HT1080 (cell line): Measurements from ENCODE around the gene BMP2K. TPM values are rescaled to one million over a fixed set of nuclear protein-coding genes. Genes with fewer than 3 reads are reported as not detected.

Source experiments
- DNase-seq: peaks from one replicate; pipeline ENCODE4 v3.0.0-alpha.2; 2015; ENCODE audit warnings: low read depth
- total RNA-seq: library from RNA; depleted of rRNA; stranded (reverse); fragments of >200 nt; shearing (Covaris generic); gene quantifications from 2 replicates; pipeline ENCODE4 v1.2.3, GENCODE V29; 2014

The BMP2K gene
- total RNA-seq, 1 experiment from 2014 or later, result 35.6 TPM

DNA sequence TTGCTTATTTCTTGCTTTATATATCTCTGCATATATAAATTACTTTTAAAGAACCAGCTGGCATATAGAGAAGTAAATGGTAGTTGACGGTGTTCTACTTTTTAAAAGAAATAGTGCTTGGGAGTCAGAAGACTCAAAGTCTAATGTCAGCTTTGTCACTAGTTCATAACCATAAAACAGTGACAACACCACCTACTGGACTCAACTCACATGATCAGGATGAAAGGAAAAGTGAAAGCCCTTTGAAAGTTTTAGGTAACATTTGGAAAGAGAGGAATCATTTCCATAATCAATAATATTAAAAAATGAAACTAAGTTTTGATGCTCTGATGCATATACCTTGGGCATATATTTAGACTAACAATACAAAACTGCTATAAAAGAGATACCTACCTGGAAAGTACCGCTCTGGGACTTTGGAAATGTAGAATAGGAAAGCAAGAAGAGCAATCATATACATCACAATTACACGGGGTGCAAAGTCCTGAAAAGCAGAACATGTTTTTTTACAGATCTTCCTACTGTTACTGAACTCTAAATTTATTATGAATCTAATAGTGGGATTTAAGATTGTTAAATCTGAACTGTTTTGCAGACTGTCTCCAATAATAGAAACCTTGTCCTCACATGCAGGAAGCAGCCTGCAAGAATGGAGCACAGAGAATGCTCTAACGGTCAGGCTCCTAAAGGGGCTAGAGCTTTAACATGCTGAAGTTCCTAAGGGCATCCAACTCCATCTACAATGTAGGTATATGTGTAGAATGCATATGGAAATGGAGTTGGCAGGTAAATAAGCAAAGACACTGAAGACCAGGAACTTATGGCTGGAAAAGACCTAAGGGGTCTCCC lies 147.5 kb downstream of the BMP2K start:
- DNase-seq, result no peak

DNA sequence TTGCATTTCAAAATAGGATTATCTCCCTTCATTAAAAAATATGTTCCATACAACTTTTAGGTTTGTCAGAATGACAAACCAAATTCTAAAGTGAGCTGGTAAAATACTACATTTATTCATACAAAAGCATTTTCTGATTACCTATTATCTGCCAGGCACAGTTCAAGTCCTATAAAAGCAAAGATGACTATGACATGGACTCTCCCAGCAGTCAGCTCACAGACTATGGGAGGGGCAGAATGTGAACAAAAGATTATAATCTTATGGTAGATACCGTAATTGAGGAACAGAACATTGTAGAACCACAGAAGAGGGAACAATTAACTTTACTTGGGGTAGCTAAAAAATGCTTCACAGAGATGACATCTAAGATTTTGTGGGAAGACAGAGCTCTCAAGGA lies 150.7 kb downstream of the BMP2K start:
- DNase-seq, result no peak

DNA sequence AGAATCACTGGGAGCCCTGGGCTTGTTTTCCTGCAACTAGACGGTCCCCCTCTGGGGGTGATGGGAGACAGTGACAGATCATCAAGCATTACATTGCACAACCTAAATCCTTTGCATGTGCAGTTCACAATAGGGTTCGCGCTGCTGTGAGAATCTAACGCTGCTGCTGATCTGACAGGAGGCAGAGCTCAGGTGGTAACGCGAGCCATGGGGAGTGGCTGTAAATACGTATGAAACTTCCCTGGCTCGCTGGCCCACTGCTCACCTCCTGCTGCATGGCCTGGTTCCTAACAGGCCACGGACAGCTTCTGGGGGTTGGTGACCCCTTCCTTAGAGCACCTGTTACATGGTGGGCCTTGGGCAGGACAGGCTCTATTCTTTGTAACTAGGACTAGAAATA lies 152.7 kb downstream of the BMP2K start:
- no peak for DNase-seq

DNA sequence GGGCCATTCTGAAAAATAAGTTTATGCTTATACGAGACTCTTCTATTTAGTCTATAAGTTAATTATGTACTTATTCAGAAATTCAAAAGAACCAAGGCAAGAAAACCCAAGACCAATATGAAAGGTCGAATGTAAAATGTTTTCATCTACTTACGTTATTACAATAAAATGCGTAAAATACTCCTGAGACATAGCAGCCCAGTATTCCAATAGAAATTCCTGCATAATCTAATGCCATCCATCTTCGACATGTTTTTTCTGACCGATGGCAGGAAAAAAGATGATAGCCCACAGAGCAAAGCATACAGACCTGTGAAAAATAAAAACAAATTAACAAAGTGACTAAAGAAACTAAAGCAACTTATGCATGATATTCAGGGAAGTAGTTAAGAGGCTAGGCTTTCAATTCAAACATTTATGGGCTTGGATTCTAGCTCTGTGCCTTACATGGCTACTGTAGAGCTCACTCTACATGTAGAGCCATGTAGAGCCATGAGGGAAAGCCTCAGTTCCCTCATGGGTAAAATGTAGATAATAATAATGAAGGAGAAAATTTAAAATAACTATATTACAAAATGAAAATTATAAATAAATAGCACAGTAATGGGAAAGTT lies 154.0 kb downstream of the BMP2K start:
- no peak for DNase-seq

DNA sequence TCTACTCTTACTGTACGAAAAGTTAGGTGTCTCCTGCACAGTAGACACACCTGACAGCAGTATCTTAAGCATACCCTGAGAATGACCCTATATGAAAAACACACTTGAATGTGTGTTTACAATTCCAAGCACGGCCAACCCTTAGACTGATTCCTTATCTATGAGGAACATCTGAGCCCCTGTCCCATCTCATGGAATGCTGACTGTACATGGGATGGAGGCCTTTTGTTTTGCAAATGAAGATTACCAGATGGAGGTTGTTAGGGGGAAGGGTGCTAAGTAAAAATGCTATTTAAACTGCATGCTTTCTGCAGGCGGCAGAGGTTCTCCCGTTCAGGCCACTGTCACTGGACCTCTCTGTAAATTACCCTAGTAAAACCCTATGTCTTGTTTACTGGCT lies 160.8 kb downstream of the BMP2K start:
- no peak for DNase-seq

DNA sequence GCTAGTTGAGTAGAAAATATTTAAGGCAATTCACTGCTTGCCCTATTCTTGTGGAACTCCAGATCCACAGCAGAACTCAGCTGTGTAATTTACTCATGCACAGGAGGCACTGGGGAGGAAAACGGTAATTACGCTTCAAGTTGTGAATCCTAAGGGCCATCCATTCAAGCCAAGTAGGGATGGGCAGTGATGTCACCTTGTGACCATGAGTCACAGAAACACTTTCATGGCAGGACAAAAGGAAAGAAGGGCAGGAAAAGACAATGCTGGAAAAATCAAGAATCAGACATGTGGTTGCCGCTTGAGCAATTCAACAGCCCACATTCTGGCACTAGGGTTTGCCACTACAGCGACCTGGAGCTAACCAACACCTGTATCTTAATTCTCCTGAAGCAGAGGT lies 161.7 kb downstream of the BMP2K start:
- peak; percentile 57 for DNase-seq

DNA sequence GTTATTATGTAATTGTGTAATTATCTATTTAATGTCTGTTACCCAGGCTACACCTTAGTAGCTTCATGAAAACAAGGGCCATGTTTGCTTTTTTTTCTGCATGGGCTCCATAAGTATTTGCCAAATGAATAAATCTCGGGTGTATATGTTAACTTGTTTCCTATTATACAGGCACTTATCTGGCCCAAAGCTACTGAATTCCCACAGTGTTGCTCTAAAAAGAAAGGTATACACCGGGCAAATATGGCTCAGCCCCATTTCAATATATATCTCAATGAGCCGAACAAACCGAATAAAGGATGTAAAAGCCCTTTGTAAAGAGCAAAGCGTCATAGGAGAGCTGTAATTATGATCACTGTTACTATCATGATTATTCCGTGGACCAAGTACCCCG lies 162.3 kb downstream of the BMP2K start:
- DNase-seq, result peak; percentile 3

DNA sequence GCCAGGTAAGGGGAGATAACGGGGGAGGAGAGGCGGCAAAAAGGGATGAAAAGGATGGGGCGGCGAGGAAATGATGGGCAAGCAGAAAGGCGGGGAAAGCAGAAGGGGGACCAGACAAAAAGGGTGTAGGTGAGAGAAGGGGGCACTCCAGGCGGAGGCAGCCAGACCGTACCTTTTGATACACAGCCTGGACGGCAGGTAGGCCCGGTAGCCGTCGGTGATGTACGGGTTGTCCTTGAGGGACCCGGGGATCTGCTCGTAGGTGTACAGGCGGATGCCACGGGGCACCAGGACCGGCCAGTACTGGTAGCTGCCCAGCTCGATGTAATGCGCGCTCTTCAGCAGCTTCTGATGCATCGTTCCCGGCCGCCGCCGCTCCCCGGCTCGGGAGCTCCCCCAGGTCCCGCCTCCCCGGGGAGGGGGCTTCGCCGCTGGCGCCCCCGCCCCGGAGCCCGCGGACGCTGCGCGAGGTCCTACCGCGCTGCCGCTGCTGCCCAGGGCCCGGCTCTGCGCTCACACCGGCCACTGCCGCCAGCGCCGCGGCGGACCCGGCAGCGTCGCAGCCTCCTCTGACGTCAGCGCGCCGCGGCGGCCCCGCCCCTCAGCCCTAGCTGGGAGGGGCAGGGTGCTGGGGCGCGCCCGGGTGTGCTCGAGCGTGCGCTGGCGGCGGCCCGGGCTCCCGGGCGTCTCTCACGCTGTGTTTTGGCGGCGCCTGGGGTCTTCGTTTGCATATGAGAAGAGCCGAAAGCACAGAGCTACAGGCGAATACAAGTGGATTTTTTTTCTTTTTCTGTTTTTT lies 162.9 kb downstream of the BMP2K start, which contains the start of gene PAQR3:
PAQR3 (minus strand) TSS at position 571 of the 799 bp plus-strand sequence; CDS start at position 357, 214 bp downstream.
- DNase-seq, result peak; percentile 81

DNA sequence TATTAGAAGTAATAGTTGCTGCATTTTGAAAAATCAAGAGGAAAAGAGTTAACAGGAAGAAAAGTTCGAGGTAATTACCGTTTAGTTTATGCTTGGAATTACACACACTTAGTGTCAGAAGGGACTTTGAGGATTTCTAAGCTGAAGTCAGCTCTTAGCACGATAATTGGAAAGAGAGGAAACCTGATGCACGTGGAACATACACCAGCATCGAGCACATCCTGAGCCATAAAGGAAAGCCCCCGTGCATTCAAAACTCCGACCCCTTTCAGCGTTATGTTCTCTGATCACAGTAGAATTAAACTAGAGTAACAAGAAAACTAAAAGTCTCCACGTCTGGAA lies 163.5 kb downstream of the BMP2K start:
- peak; percentile 3 for DNase-seq

DNA sequence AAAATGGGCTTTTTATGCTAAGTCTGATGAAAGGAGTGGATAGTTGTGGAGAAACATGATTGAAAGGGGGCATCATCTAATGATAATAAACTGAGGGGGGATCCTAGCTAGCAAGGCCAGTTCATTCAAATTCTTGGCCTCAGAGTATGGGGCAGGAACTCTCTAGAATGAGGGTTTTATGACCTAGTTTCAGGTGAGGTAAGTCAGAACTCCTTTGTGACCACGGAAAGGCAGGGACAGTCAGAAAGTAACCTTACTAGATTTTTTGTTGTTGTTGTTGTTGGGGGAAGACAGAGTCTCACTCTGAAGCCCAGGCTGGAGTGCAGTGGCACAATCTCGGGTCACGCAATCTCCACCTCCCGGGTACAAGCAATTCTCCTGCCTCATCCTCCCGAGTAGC lies 164.6 kb downstream of the BMP2K start:
- DNase-seq, result no peak

DNA sequence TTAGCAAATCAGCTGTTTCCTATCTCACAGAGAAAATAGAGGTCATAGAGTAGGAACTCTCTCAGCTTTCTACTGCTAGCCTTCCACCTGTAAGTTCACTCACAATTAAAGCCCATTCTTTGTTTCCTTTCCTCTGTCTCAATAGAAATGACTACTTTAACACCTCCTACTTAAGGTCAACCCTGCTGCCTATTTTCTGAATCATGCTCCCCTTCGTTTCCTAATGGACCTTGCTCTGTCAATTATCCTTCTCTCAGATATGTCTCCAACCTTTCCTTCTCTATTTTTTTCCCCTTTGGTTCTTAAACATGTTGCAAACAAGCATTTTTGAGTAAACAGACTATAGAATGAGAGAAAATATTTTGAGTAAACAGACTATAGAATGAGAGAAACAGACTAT lies 168.2 kb downstream of the BMP2K start:
- no peak for DNase-seq

DNA sequence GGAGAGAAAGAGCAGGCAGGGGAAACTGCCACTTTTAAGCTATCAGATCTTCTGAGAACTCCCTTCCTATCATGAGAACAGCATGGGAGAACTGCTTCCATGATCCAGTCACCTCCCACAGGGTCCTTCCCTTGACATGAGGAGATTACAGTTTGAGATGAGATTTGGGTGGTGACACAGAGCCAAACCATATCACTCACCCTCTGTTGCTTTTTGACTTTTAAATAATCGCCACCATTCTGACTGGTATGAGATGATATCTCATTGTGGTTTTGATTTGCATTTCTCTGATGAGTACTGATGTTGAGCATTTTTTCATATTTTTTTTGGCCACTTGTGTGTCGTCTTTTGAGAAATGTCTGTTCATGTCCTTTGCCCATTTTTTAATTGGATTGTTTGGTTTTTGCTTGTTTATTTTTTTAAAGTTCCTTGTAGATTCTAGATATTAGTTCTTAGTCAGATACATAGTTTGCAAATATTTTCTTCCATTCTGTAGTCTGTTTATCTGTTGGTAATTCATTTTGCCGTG lies 169.6 kb downstream of the BMP2K start:
- peak; percentile 6 for DNase-seq

DNA sequence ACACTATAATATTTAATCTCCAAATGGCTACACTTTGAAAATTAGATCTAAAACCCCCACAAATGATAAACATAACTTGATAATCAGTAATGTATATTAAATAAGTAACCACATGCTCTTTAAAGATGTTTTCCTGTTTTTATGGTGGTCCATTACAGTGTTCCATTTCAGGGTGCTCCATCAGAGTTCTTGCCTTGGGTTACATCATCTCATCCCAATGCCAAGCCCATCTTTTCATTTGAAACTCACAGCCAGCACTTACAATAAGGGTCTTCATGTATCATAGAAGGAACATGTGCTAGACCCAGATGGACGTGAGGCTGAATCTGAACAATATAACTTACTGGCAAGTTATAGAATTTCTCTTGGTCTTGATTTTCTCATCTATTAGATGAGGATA lies 173.6 kb downstream of the BMP2K start:
- no peak for DNase-seq

DNA sequence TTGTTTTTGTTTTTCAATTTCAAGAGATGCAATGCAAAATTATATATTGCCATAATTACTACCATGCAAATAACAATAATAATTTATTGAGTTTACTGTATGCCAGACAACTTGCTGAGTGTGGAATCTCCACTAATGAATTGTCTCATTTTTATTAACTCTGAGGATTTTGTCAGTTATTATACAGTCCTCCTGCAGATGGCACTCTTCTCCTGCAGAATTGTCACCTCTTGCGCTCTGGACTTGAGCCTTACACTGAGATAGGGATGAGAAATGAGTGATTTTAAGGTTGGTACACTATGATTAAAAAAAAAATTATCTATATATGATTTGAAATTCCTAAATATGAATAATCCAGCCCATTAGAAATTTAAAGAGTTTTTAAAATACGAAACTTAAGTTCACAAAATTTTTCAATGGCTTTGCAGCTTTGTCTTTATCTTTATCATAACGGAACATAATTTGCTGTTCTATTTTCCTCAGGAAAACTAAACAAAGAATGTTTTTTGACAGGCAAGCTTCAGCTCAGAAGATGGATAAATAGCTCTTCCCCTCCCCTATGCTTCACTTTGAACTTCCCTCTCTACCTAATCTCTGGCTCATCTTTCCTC lies 175.8 kb downstream of the BMP2K start:
- peak; percentile 26 for DNase-seq

DNA sequence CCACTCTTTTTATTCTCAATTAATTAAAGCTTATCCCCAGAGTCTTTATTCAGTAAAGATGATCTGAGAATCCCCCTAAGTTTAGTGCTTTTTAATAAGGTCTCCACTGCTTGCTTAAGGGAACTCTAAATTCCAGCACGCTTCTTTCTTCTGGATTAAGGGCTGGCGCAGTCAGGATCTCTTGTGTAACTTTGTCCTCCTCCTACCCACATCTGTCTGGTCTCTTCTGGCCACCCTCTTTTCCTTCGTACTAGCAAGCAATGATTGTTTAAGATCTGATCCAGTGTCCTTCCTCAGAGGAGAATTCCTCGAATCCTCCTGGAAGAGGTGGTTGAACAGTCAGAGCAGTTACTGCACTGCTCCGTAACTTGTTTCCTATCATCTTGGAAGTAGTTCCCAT lies 177.1 kb downstream of the BMP2K start:
- no peak for DNase-seq

DNA sequence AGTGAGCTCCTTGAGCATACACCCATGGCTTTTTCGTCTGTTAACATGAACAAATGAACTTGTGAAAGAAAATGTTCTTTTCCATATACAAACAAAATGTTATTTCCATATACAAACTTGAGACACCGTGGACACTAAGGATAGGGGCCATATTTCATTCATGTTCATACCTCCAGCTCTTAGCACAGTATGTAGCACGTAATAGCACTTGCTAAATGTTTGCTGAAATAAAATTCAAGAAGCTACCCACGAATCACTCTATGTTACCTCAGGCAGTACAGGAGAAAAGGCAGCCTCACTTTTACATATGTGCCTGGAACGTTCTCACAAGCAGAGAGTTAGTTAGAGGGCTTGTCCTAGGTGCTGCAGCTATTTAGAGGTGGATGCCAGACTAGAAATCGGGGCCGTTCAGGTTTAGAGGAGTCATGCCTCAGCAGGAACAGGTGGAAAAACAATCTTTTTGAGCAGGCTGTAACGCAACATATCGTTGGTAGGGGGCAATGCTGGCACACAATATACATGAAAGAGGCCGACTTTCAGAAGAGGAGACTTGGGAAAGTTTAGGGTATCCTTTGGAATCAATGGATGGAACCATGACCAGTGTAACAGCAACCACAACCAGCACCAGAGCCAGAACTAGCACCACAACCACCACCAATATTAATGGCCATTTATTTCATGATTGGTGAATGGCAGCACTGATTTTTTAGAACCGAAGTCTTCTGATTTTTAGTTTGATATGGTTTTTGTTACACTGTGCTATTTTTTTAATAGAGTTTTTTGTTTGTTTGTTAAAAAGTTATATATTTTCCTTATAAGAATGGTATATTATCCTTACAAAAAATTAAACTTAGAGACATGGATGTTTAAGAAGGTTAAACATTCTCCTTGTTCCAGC lies 177.9 kb downstream of the BMP2K start:
- DNase-seq, result peak; percentile 38

DNA sequence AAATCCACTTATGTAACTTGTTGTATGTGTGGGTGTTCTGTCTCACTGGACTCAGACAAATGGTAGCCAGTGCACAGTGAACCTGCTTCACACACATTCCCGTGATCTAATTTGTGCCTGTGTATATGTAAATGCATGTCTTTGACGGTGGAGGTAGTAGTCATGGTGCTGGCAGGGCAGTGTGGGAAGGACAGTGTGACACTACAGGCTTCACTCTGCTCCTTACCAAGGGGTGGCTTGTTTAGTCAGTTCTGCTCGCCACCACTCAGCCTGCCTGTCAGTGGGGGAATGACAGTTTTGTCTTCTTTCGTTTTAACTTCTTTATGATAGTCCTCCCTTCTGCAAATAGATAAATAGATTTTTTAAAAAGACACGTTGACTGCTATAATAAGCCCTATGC lies 180.8 kb downstream of the BMP2K start:
- DNase-seq, result no peak

DNA sequence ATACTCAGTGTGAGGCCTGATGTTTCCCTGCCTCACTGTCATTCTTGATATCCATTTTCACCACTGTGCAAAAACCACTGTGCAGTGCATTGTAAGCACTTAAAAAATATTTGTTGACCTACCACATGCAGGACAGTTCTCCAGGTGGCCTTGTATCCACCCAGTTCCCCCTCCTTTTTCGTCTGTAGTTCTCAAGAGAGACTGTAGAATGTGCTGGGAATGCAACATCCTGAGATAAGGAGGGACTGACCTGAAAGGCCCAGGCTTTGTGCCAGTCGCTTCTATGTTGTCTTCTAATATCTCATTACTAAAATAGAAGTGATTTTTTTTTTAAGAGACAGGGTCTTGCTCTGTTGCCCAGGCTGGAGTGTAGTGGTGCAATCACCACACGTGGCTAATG lies 184.8 kb downstream of the BMP2K start:
- no peak for DNase-seq
